GM21381 (cell line): ENCODE data around the gene KIAA1755.

ENCODE experiments used
- ATAC-seq: cut with Tn5 transposase; IDR thresholded peaks from one replicate; pipeline ENCODE4 v1.9.1; 2021; ENCODE audit warnings: mild to moderate bottlenecking, moderate library complexity; ENCODE audit not compliant: unreplicated experiment

Gene KIAA1755

GRCh38 chr20:38221119-38221589 is 39.4 kb downstream of the KIAA1755 start:
- ATAC-seq = no peak

DNA sequence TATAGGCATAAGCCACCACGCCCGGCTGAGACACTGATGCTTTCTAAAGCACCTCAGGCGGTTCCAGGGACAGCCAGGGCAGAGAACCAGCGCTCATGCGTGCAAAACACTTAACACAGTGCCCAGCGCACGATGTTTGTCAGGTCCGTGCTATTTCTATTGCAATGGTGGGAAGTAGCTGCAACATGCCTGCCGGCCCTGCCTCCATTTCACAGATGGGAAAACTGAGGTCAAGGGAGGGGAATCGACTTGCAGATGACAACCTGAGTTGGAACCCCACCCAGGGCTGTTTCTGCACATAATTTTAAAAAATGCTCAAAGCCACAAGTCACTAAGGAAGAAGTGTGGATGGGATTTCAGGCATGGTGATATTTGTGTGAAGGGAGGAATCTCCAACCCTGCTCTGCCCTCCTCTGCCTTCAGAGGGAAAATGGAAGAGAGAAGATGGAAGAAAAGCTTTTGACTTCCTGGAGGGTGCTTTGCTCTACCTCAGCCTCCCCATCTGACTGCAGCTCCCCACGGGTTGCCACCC is 39.9 kb downstream of the KIAA1755 start:
- ATAC-seq = no peak

- no peak for ATAC-seq
These were observed 41.3 kb downstream of the KIAA1755 start for GRCh38 chr20:38219006-38219950.

DNA sequence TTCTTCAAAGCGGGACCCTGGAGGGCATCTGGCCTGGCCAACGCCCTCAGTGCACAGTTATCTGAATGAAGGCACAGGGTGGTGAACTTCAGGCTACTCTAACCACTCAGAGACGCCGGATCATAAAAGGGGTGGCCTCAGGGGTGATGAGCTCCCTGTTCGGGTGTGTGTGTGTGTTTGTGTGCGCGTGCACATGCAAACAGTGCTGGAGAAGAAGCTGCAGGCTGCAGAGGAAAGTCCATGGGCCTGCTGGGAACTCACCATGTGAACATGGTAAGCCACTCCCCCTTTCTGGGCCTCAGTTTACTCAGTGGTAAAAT is 42.0 kb downstream of the KIAA1755 start:
- ATAC-seq = no peak

- ATAC-seq = no peak
These were observed 42.6 kb downstream of the KIAA1755 start for GRCh38 chr20:38217791-38218565.

- no peak for ATAC-seq
These were observed 43.6 kb downstream of the KIAA1755 start for GRCh38 chr20:38216746-38217595.

DNA sequence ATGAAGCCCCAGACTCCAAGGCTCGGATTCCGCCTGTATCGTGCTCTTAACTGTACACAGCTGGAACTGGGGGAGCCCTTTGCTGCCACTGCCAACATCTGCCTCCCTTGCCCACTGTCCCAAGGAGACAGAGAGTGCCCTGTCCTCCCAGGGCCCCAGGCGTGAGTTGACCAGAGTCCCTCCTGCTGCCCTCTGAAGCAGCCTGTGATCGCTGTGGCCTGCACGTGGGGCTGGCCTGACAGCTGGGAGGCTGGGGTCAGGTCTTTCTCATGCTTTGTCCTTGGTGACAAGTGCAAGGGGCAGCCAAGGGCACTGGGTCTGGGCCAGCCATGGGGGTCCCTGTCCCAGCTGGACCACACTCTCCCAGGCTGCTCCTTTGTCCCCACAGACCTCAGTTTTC is 44.3 kb downstream of the KIAA1755 start:
- no peak for ATAC-seq

GRCh38 chr20:38215194-38216182 is 45.0 kb downstream of the KIAA1755 start:
- ATAC-seq = no peak

- ATAC-seq = no peak
These were observed 46.0 kb downstream of the KIAA1755 start for GRCh38 chr20:38214256-38215193.

- no peak for ATAC-seq
These were observed 47.0 kb downstream of the KIAA1755 start for GRCh38 chr20:38213607-38213940.

GRCh38 chr20:38212806-38213606 is 47.5 kb downstream of the KIAA1755 start:
- no peak for ATAC-seq

DNA sequence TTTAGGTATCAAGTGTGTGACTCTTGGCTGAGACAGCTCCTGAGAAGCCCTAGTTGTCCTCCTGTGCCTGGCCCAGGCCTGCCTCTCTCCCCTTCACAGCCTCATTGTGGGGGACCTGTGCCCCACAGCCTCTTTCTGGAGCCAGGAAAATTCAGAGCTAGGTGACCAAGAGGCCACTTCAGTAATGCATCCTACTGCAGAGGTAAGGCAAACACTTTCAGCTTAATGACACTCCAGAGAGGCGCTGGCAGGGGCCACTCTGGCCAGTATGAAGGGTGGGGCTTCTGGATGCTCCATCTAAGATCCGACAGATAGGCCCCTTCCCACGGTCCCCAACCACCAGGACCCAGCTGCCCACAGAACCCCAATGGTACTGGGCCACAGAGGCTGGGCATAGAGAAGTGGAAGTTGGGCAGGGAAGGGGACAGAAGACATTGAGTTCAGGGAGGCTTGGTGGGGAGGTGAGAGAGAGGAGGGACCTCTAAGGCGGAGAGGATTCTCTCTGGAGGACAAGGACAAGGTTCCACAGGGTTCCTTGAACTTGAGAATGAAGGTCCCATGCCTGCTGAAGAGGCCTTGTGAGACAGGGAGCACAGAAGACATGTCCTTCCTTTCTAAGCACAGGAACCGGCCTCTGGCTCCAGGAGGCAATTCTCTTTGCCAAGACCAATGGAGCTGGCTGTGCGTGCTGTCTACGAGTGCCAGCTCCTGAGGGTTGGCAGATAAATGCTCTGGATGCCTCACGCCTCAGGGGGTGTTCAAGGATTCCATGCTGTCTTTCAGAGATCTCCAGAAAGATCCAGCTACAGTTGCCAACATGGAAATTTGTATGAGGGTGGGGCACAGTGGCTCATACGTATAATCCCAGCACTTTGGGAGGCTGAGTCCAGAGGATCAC is 49.1 kb downstream of the KIAA1755 start:
- ATAC-seq = no peak

DNA sequence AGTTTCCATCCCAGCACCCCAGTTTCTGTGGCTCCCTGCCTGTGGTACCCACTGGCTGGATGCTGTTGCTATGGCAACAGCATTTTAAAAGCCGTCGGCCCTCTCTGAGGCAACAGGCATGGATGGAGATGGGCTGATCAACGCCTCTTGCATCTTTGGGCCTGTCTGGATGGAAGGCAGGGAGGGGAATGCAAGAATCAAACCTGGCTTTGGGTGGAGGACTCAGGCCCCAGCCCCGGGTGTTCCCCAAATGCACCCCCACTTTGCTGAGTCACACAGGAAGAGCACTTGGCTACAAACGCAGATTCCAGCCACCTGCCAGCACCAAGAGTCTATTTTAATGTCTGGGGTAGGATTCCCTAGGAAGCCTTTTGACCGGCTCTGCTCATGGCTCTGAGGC is 49.8 kb downstream of the KIAA1755 start:
- no peak for ATAC-seq

DNA sequence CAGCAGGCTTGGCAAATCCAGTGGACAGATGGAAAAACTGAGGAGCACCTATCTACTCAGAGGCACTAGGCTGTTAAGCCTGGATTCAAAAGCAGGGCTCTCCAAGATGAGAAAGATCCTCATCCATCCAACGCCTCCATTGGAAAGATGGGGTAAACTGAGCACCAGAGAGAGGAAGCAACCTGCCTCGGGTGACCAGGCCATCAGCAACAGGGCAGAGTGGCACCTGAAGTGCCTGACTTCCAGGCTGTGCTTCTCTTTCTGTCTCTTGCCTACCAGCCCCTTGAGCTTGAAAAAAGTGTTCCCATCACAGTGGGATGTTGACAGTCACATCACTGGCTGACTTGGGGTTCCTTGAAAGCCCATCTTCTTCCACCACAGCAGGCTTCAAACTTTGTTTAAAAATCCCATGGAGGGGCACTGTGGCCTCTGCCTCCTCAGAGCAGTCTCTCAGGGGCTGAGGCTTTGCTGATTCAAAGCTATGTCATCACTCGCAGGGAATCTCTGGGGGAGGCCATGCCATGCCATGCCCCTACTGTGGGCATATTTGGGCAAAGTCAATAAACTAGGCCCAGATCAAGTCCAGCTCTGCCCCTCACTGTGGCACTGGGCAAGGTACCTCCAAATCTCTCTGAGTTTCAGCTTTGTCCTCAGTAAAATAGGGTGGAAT is 50.7 kb downstream of the KIAA1755 start:
- no peak for ATAC-seq

DNA sequence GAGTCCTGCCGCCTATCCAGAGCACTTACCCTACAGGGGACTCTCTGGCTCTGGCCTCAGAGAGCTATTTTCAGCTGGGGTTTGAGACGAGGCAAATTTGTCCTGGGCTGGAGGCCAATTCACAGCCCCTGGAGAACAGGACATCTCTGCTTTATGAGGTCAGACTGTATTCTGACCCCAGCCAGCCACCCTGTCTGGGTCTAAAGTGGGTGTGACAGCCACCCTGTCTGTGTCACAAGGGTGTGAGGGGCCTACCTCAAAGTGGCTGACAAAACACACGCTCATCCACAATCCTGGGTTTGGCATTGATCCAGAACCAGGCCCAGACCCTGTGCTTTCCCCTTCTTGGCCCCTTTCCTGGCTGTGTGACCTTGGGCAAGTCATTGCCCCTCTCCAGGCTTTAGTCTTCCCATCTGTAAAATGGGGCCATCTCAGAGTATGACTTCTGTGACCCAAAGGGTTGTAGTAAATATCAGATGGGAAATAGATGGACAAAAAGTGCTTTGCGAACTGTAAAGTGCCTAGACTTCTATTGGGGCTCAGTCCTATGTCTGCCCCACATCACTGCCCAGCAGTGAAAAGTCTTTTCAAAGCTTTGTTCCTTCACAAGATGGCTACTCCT is 51.4 kb downstream of the KIAA1755 start:
- ATAC-seq = no peak

DNA sequence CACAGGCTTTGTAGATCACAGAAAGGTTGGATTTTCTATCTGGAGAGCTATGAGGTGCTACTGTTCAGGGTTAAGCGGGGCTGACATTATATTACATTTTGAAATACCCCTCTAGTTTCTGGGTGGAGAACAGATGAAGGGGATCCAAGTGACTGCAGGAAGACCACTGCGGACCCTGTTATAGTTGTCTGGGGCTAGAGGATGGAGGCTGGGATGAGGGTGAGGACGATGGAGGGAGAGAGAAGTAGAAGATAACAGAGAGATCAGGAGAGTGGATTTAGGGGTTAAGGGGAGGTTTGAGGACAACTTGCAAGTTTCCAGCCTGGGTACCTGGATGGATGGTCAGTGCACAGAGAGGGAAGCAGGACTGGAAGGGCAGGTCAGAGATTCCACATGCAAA is 52.0 kb downstream of the KIAA1755 start:
- no peak for ATAC-seq
